HL-60 (cell line): ENCODE results near the gene CHN2.
A peak's percentile ranks its signal among the peaks of the same experiment; 100 is the strongest.

Source experiments
- DNase-seq, 2 experiments: peaks; one replicate each; pipeline ENCODE4 v3.0.0-alpha.2; 2010 to 2020; ENCODE audit warnings: low read depth in 1 of 2, low spot score in 1 of 2
- H3K27ac ChIP-seq: fragments of 250-450 bp; sonication (Bioruptor Pico); replicated peaks from 2 replicates; pipeline ENCODE4 v1.5.1; 2020; ENCODE audit warnings: mild to moderate bottlenecking, moderate library complexity
- H3K27me3 ChIP-seq: fragments of 250-450 bp; sonication (Bioruptor Pico); 2 replicates; pipeline ENCODE4 v1.5.1; 2021; ENCODE audit warnings: mild to moderate bottlenecking, moderate library complexity; ENCODE audit not compliant: insufficient read depth, poor library complexity, severe bottlenecking
- H3K4me3 ChIP-seq: replicated peaks from 2 replicates; pipeline ENCODE4 v1.5.1; 2011; ENCODE audit warnings: mild to moderate bottlenecking, control low read depth, low read length; ENCODE audit not compliant: insufficient read depth
- GABPA ChIP-seq: IDR thresholded peaks from 2 replicates; pipeline ENCODE4 v1.6.1; 2012; ENCODE audit warnings: low read depth
- POLR2AphosphoS5 ChIP-seq: IDR thresholded peaks from 2 replicates; pipeline ENCODE4 v1.6.1; 2012; ENCODE audit warnings: low read depth
- SPI1 ChIP-seq: IDR thresholded peaks from 2 replicates; pipeline ENCODE4 v1.6.1; 2012; ENCODE audit warnings: low read depth, mild to moderate bottlenecking, borderline replicate concordance
- TF ChIP-seq, protein P1 (sequence below): IDR thresholded peaks from one replicate; pipeline ENCODE4 v1.5.1; 2011; ENCODE audit warnings: low read length, control low read depth, inconsistent platforms; ENCODE audit not compliant: insufficient read depth
- TF ChIP-seq, protein P2 (sequence below): IDR thresholded peaks from 2 replicates; pipeline ENCODE4 v1.6.1; 2012; ENCODE audit warnings: low read depth; ENCODE audit not compliant: insufficient replicate concordance

CHN2 gene

DNA sequence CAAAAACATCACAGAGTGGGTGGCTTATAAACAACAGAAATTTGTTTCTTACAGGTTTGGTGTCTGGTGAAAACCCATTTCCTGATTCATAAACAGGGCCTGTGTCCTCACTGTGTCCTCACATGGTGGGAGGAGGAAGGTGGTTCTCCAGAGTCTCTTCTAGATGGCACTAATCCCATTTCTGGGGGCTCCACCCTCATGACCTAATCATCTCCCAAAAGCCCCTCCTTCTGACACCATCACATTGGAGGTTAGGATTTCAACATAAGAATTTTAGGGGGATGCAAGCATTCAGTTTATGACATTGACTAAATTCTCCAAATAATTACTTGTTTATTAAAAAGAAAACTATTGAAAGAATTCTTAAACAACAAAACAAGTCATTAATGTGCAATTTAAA is 116.0 kb downstream of the CHN2 start:
- H3K27ac ChIP-seq, result no peak overlapping the region
- no peak overlapping the region for H3K4me3 ChIP-seq
- no peaks in the 10 kb centered on the region for H3K27me3 ChIP-seq
- no peak for DNase-seq
- no peak for TF ChIP-seq GABPA
- no peak for TF ChIP-seq POLR2AphosphoS5
- TF ChIP-seq, protein P1, sequence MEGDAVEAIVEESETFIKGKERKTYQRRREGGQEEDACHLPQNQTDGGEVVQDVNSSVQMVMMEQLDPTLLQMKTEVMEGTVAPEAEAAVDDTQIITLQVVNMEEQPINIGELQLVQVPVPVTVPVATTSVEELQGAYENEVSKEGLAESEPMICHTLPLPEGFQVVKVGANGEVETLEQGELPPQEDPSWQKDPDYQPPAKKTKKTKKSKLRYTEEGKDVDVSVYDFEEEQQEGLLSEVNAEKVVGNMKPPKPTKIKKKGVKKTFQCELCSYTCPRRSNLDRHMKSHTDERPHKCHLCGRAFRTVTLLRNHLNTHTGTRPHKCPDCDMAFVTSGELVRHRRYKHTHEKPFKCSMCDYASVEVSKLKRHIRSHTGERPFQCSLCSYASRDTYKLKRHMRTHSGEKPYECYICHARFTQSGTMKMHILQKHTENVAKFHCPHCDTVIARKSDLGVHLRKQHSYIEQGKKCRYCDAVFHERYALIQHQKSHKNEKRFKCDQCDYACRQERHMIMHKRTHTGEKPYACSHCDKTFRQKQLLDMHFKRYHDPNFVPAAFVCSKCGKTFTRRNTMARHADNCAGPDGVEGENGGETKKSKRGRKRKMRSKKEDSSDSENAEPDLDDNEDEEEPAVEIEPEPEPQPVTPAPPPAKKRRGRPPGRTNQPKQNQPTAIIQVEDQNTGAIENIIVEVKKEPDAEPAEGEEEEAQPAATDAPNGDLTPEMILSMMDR, result no peak
- TF ChIP-seq SPI1, result no peak
- TF ChIP-seq, protein P2, sequence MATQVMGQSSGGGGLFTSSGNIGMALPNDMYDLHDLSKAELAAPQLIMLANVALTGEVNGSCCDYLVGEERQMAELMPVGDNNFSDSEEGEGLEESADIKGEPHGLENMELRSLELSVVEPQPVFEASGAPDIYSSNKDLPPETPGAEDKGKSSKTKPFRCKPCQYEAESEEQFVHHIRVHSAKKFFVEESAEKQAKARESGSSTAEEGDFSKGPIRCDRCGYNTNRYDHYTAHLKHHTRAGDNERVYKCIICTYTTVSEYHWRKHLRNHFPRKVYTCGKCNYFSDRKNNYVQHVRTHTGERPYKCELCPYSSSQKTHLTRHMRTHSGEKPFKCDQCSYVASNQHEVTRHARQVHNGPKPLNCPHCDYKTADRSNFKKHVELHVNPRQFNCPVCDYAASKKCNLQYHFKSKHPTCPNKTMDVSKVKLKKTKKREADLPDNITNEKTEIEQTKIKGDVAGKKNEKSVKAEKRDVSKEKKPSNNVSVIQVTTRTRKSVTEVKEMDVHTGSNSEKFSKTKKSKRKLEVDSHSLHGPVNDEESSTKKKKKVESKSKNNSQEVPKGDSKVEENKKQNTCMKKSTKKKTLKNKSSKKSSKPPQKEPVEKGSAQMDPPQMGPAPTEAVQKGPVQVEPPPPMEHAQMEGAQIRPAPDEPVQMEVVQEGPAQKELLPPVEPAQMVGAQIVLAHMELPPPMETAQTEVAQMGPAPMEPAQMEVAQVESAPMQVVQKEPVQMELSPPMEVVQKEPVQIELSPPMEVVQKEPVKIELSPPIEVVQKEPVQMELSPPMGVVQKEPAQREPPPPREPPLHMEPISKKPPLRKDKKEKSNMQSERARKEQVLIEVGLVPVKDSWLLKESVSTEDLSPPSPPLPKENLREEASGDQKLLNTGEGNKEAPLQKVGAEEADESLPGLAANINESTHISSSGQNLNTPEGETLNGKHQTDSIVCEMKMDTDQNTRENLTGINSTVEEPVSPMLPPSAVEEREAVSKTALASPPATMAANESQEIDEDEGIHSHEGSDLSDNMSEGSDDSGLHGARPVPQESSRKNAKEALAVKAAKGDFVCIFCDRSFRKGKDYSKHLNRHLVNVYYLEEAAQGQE, result no peak

DNA sequence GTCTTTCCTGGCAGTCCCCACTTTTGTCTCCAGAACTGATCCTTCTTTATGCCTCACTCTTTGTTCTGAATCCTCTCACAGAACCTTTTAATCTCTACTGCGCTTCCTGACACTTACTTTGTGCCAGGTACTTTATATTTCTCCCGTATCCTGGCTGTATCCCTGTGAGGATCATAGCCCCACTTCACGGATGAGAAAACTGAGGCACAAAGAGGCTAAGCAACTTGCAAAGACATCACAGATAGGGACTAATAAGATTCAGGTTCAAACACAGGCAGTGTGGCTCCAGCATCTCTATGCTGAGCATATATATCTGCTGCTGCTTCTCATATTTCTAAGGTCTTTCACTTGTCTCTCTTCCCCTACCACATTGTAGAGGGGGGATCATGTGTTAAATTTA is 116.7 kb downstream of the CHN2 start:
- Histone ChIP-seq H3K27ac (no peak overlapping the region), H3K27me3 (no peaks in the 10 kb centered on the region), H3K4me3 (no peak overlapping the region)
- TF ChIP-seq, protein P1, result no peak
- TF ChIP-seq, protein P2, result no peak
- TF ChIP-seq POLR2AphosphoS5, result no peak
- no peak for DNase-seq

DNA sequence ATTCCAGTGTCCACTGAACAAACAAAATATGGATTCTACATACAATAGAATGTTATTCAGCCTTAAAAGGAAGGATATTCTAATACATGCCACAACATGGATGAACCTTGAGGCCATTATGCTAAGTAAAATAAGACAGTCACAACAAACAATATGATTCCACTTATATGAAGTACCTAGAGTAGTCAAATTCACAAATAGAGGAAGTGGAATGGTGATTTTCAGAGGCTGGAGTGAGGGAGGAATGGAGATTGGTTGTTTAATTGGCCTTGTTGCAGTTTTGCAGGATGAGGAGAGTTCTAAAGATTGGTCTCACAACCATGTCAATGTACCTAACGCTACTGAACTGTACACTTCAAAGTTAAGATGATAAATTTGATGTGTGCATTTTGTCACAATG is 119.6 kb downstream of the CHN2 start:
- TF ChIP-seq, protein P1, result no peak
- peak; percentile 90 for TF ChIP-seq SPI1
- TF ChIP-seq, protein P2, result no peak
- TF ChIP-seq GABPA, result no peak
- TF ChIP-seq POLR2AphosphoS5, result no peak
- Histone ChIP-seq H3K27me3 (peaks cover 2% of the 10 kb centered on the region), H3K27ac (no peak overlapping the region), H3K4me3 (no peak overlapping the region)
- no peak for DNase-seq
